GM12892 (cell line): ENCODE measurements around the gene MYCBP2.

ENCODE experiments used
- DNase-seq: peaks from one replicate; pipeline ENCODE4 v3.0.0; 2011; ENCODE audit not compliant: insufficient read length
- FAIRE-seq: peaks from 2 replicates; lab custom pipeline; 2011; peaks lifted over from hg19 to GRCh38; lab: Jason Lieb, UNC
- POLR2A ChIP-seq: IDR thresholded peaks from 2 replicates; pipeline ENCODE4 v1.6.1; 2011; ENCODE audit warnings: low read depth, low read length, control low read depth
- POLR2AphosphoS5 ChIP-seq: IDR thresholded peaks from 2 replicates; pipeline ENCODE4 v1.6.1; 2011; ENCODE audit warnings: low read depth, low read length, control low read depth
- TAF1 ChIP-seq: IDR thresholded peaks from 2 replicates; pipeline ENCODE4 v1.6.1; 2011; ENCODE audit warnings: low read depth, mild to moderate bottlenecking, control low read depth, low read length, borderline replicate concordance

MYCBP2 gene

DNA sequence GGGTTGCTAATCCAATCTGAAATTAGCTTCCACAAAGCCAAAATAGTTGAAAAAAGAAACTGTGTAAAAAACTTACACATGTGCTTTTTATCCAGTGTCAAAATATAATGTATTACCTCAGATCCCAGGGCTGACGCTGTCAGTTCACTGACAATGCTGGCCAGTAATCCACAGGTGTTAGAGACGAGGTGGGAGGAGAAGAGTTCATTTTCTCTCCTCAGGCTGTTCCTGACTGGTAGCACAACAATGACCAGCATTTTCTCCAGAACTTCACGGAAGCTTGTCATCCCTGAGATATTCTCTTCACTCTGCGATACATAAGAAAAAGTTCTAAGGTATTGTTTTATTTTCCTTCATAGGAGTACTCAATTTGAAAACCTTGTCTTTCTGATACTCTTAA is 146.9 kb downstream of the MYCBP2 start:
- FAIRE-seq (no peak), DNase-seq (no peak)
- TF ChIP-seq TAF1 (no peak), POLR2A (no peak), POLR2AphosphoS5 (no peak)

GRCh38 chr13:77177646-77178045 is 149.2 kb downstream of the MYCBP2 start:
- TF ChIP-seq TAF1 (no peak), POLR2AphosphoS5 (no peak), POLR2A (no peak)
- DNase-seq (no peak), FAIRE-seq (peak; percentile 68)

DNA sequence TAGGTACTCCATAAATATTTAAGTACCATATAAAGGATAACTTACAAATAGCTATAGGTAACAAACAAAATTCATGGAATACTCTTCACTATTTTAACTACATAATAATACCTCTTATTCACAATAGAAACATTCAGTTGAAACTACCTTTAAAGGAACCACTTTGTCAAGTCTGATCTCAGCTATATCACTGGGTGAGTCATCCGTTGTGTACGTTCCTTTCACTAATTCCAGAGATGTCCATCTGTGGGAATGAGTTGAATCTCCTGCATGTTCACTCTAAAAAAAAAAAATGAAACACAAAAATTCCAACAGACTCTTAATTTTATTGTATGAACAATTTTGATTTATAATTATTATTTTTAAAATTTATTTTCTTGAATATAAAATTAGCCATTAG is 150.5 kb downstream of the MYCBP2 start:
- peak; percentile 44 for FAIRE-seq
- no peak for TF ChIP-seq TAF1
- TF ChIP-seq POLR2A, result no peak
- no peak for TF ChIP-seq POLR2AphosphoS5
- DNase-seq, result no peak

GRCh38 chr13:77172650-77173049 is 154.2 kb downstream of the MYCBP2 start:
- no peak for TF ChIP-seq POLR2AphosphoS5
- TF ChIP-seq TAF1, result no peak
- TF ChIP-seq POLR2A, result no peak
- DNase-seq, result no peak
- peak; percentile 21 for FAIRE-seq

- no peak for TF ChIP-seq POLR2A
- no peak for TF ChIP-seq POLR2AphosphoS5
- TF ChIP-seq TAF1, result no peak
- no peak for FAIRE-seq
These were observed 155.4 kb downstream of the MYCBP2 start for GRCh38 chr13:77171451-77171850.

DNA sequence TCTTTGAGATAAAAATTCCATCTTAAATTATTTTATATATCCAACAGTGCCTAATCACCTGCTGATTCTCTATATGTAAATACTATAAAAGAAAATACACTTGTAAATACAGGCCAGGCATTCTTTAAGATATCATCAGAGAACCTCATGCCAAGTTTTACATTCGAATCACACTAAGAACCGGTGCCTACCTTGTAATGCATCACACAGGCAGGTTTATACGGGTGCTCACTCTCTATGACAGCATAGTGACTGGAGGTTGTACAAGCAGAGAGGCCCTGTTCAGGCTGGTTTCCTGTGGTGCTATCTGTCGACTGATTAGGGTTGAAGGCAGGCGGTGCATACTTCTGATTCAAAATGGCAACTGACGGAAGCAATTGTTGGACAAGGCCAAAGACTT is 158.7 kb downstream of the MYCBP2 start:
- DNase-seq, result no peak
- TF ChIP-seq TAF1, result no peak
- FAIRE-seq, result no peak

More at GRCh38 chr13:77171451-77171850, 155.4 kb downstream of the MYCBP2 start:
- DNase-seq, result no peak

GRCh38 chr13:77150651-77151050 is 176.2 kb downstream of the MYCBP2 start:
- TF ChIP-seq POLR2AphosphoS5 (no peak), TAF1 (no peak), POLR2A (no peak)
- no peak for FAIRE-seq

GRCh38 chr13:77143431-77143830 is 183.5 kb downstream of the MYCBP2 start:
- DNase-seq (no peak), FAIRE-seq (peak; percentile 27)
- TF ChIP-seq POLR2AphosphoS5 (no peak), TAF1 (no peak), POLR2A (no peak)

More at GRCh38 chr13:77150651-77151050, 176.2 kb downstream of the MYCBP2 start:
- DNase-seq, result no peak

GRCh38 chr13:77139306-77139705 is 187.6 kb downstream of the MYCBP2 start:
- no peak for DNase-seq
- FAIRE-seq, result no peak
- no peak for TF ChIP-seq POLR2A
- TF ChIP-seq POLR2AphosphoS5, result no peak
- TF ChIP-seq TAF1, result no peak

GRCh38 chr13:77138813-77139212 is 188.1 kb downstream of the MYCBP2 start:
- DNase-seq (no peak), FAIRE-seq (no peak)
- TF ChIP-seq POLR2AphosphoS5 (no peak), POLR2A (no peak), TAF1 (no peak)

DNA sequence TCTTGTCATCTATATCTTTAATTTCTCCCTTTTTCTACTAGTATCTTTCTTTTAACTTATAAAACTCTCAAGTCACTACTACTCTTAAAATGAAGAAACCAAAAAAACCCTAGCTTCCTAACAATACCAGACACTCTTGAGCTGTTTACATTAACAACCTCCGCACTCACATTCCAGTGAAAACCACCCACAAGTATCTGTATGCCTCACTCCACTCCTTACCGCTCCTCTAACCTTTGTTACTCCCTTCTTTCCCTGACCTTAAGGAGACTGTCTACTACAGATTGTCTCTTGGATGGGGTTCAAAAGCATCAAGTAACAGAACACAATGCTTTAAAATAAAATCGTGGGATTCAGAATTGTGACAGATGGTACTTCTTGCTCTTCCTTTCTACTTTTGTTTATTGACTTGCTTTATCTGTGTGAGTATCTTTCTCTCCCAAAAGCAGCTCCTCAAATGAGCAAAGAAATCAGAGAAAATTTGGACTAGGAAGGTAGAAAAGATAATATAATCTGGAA is 189.9 kb downstream of the MYCBP2 start:
- no peak for FAIRE-seq
- TF ChIP-seq TAF1 (no peak), POLR2A (no peak), POLR2AphosphoS5 (no peak)
- no peak for DNase-seq

DNA sequence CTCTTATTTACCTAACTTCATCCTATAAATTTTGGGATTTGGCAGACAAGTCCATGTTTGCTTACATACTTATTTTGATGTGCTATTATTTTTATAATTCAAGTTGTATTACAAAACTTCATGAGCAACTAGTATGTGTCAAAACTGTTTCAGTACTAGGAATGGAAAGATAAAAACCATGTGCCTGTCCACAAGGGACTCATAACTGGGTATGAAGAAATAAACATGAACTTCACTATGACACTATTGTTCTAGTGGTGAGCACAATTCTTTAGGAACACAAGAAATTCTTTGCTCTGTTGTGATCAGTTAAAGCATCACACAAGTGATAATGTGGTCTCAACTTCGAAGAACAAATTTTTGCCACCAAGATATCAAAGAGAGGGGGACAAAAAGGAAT is 202.5 kb downstream of the MYCBP2 start:
- no peak for FAIRE-seq
- no peak for DNase-seq
- TF ChIP-seq POLR2AphosphoS5 (no peak), TAF1 (no peak), POLR2A (no peak)

DNA sequence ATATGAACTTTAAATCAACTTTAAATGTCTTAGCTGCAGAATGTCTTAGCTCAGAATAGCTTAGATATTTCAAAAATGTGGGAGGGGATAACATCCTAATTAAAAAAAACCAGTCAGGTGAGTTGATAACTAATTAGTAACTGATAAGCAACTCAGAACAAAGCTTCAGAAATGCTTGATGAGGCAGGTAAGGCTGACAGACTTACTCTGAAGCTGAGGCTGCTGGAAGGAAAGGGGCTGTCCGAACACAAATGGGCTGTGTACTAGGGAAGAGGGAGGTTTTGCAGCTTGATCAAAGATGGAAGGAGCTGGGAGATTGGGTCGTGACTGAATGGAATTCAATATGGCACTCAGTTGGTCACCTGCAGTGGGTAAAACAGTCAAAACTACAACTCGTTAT is 208.8 kb downstream of the MYCBP2 start:
- no peak for DNase-seq
- no peak for FAIRE-seq

More for the DNA sequence above, 208.8 kb downstream of the MYCBP2 start:
- no peak for TF ChIP-seq POLR2AphosphoS5
- TF ChIP-seq TAF1, result no peak
- no peak for TF ChIP-seq POLR2A
